Measurements from ENCODE around the gene ACTL10.
A peak's percentile ranks its signal among the peaks of the same experiment; 100 is the strongest.

The ACTL10 gene

DNA sequence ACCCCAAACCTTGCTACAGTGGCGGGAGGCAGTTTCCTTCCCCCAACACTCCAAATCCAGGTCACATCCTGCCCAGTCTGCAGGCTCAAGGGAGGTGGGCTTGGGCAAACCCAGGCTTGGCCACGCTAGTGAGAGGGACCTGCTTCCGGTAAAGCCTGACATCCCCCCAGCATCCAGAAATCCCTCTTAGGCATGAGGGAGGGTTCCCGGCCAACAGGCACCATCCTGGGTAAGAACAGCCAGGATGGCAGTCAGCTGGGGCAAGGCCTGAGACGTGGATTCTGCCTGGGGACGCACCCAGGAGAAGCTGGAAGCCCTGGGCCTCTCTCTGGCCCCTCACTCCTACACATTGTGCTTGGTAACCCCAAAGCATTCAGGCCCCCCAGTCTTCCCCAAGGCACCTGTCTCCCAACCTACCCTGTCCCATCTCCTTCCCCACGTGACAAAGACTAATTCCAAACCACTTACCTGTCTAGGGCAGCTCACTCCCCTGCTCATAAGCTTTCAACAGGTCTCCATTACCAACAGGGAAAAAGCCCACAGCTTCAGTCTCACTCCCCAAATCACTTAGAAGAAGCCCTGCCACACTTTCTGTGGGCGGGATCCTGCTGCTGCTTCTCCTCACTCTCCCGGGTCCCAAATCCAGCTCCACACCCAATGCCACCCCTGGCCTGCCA, 2.5 kb upstream of the ACTL10 start:
- no peak for DNase-seq

DNA sequence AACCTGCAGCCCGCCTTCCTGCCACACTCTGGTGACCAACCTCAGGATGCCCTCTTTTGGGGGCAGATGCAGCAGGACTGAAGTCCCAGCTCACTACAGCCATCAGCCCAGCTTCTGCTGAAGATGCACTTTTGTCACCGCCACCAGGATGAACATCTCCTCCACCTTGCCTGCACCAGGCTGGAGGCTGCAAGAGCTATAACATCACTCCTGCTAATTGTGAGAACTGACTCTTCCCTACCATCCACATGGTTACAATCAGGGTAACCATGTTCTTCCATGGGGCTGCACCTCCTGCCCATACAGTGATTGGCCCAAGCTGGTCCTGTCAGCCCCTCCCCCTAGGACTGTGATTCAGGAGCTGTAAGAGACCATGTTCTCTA, 2.0 kb upstream of the ACTL10 start:
- DNase-seq = no peak

GRCh38 chr20:33667245-33667675, 517 bp downstream of the ACTL10 start:
- DNase-seq = no peak

DNA sequence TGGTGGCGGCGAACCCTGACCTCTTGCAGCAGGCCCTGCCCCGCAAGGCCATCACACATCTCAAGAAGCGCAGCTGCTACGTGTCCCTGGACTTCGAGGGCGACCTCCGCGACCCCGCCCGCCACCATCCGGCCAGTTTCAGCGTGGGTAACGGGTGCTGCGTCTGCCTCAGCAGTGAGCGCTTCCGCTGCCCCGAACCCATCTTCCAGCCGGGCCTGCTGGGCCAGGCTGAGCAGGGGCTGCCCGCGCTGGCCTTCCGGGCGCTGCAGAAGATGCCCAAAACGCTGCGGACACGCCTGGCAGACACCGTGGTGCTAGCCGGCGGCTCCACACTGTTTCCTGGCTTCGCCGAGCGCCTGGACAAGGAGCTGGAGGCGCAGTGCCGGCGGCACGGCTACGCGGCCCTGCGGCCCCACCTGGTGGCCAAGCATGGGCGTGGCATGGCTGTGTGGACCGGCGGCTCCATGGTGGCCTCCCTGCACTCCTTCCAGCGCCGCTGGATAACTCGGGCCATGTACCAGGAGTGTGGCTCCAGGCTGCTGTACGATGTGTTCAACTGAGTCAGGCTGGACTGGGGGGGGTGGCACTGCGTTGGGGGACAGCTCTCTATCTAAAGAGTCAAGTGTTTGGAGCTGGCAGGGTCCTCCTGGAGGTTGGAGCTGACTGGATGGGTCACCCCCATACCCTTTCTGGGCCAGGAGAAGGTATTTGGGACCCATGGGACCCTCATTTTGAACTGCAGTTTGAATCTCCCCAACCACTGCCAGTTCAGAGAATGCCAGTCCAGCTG, 1.1 kb downstream of the ACTL10 start:
- DNase-seq = peak; percentile 56

DNA sequence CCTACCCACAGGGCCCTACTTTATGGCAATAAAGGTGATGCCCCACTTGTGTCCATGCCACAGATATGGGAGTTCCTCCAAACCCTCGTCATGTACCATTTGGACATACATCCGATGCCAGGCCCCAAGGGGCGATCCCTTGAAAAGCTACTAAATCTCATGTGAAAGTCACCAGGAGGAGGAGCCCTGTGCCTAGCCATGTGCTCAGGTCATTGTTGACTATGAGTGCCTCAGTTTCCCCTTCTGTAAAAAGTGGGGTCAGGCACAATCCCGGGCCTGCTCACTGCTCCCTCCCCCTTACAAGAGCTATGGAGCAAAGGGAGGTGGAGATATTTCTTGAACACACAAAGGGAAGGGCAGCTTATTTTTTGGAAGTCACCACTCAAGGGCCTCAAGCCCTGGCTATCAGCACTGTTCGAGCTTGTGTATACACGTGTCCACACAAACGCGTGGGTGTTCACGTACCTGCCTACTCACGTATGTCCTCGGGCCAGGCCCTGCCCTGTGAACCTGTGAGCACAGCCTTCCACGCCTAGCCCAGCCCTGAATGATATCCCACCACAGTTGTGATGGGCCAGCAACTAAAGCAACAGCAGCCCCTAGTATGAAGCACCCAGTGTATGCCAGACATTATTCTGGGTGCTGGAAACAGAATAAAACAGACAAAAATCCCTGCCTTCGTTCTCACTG, 1.9 kb downstream of the ACTL10 start:
- DNase-seq = no peak

GRCh38 chr20:33669224-33669623, 2.5 kb downstream of the ACTL10 start:
- no peak for DNase-seq

GRCh38 chr20:33669873-33670640, 3.3 kb downstream of the ACTL10 start:
- DNase-seq = no peak

GRCh38 chr20:33670715-33671499, 4.2 kb downstream of the ACTL10 start:
- no peak for DNase-seq

DNA sequence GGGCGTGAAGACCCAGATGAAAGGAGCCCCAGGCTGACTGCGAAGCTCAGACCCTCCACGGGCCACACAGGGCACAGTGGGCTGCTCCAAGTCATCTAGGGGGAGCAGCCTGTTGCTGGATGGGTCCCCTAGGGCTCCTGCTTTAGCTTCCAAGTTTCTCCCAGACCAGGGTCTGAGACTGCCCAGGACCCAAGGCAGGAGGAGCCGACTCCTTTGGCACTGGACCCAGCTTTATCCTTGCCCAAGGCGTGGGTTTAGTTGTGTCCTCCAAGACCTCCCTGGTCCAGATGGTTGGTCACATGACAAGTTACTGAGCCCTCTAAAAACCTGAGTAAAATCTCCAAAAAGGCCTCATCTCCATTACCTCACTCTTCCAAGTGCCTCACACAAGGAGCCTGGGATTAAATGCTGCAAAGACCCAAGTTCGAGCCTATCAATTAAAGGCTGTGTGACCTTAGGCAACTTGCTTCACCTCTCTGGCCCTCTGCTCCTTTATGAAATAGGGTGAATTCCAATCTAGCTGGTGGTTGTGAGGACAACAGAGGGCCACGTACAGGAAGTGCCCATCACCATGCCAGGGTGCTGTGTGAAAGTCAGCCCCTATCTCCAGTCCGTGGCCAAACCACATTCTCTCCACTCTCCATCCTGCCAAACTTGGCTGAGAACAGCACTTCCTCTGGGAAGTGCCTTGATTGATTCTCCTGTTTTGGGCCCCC, 5.0 kb downstream of the ACTL10 start:
- DNase-seq = no peak

DNA sequence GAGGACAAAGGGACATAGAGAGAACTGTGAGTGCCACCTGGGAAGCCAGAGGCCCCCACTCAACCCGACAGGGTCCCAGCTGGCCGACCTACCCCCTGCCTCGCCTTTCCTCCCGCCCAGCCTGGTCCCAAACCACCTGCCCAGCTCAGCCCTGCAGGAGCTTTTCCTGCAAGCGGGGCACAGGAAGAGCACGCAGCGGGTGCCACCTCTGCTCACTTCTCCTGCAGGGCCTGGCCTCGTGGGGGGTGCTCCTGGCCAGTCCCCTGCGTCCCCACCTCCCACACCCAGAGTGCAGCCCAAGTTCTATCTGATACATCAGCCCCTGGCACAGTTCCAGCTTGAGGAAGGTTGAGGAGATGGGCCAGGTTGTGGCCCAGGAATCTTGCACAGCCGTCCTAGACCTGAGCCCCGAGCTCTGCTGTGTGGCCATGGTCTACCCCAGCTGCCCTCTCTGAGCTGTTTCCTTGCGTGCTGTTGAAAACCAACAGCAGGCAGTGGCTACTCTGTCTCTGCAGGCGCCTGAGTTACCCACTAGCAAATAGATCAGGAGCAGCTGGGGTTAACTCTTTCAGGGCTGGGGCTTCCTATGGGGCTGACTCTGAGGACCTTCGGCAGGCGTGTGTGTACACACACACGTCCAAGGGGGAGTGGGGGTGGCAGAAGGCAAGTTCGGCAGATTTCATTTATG, 5.8 kb downstream of the ACTL10 start:
- no peak for DNase-seq

- no peak for DNase-seq
Measured at GRCh38 chr20:33673114-33673409, 6.3 kb downstream of the ACTL10 start.

DNA sequence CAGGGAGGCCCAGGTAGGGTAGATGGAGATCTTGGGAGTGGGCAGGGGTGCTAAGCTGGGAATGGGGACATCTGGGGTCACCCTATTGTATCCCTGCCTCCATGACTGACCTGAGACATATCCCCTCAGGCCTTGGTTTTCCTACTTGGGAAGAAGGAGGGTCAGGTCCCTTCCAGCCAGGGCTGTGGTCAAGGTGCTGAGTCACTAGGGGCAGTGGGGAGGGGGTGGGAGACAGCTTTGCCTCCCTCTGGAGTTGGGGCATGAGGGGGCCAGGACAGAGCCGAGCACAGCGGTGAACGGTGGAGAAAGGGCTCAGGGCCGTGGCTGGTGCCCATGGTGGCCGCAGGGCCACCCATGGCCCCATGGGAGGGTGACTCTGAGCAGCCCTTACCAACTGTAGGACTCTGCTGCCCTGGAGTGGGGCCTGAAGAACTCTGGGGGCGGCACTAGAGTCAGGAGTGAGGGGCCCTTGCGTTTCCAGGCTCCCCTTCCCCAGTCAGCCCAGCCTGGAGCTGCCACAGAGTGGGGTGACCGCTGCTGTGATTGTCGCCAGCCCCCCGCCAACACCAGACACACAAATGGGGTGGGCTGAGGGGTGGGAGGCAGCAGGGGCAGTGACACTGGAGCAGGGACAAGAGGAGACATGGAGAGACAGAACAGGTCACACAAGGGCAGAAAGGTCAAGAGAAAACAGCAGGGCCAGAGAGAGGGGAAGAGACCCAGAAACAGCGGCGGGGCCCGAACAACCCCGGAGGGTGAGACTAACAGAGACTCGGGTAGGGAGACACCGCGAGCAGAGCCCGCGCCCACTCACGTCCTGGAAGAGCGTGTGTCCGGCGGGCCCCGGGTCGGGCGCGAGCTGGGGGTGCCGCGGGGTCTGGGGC, 6.9 kb downstream of the ACTL10 start:
- DNase-seq = no peak

DNA sequence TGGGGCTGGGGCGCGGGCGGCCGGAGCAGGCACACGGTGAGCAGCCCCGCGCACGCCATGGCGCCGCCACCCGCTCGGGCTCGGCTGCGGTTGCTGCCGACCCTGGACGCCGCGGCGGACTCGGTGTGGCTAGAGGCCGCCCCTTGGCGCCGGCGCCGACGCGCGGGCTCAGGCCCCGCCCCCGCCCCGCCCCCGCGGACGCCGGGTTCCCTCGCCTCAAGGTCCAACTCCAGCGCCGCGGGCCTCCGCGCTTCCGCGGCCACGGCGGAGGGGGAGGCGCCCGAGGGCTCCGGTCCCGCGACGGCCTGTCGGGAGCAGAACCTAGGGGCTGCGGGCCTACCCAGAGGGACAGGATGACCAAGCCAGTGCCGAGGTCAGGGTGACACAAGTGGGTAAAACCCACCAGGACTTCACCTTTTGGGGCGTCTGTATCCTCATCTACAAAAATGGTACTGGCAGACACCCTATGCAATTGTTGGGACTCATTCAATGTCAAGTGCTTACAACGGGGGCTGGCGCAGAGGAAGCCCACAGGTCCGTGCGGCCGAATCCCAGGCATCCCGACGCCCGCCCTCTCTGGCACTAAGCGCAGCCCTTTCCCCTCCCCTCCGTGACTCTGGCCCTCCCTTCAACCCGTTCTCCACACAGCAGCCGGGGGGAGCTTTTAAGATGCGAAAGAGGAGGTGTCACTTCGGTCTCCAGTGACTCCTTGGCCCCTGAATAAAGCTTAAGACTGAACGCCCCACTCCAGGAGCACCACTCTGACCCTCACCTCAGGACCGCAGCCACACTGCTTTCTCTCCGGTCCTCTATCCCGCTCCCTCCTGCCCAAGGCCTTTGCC, 7.8 kb downstream of the ACTL10 start, which contains the start of gene NECAB3:
Gene NECAB3 (minus strand): TSS at position 135 of the 842 bp plus-strand sequence. CDS start 76 bp downstream, at position 59.
- peak; percentile 52 for DNase-seq

DNA sequence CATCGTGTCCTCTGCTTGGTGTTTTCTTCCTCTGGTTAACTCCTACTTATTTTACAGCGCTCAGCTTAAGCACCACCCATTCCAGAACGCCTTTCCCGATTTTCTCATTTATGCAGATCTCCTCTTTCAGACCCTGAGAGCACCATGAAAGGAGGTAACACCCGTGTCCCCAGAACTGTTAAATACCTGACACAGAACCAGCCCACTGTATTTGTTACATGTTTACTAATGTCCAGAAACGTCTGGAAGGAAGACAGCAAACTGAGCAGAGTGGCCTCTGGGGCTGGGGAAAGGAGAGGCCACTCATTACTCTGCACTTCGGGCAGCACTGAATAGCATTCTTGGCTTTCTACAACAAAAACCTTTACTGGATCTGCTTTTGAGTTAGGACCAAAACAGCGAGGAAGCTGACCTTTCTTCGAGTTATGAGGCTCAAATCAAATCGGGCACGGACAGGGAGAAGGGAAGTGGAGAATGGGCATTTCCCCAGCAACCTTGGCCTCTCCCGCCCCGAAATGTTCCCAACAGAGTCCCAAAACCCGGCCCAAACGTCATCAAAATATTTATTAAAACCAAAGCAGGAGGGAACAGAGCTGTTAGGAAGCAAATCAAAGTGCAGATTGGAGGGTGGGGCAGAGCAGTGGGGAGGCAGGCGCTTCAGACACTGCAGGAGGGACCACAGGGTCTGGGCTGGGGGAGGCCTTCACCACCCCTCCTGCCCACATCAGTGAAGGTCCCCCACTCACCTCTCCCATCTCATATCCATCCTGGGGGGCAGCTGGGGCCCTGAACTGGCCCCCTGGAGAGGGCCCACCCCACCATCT, 8.6 kb downstream of the ACTL10 start:
- DNase-seq = no peak

- no peak for DNase-seq
Measured at GRCh38 chr20:33676121-33676520, 9.4 kb downstream of the ACTL10 start.

GRCh38 chr20:33676652-33677645, 10.2 kb downstream of the ACTL10 start:
- DNase-seq = no peak

Data from DMS153 (cell line).